HG02938 (cell line): ENCODE results near the gene SCAMP4.

ENCODE experiments used
- ATAC-seq: cut with Tn5 transposase; IDR thresholded peaks from one replicate; pipeline ENCODE4 v1.9.1; 2021; ENCODE audit warnings: mild to moderate bottlenecking, moderate library complexity; ENCODE audit not compliant: unreplicated experiment

Gene SCAMP4, protein sequence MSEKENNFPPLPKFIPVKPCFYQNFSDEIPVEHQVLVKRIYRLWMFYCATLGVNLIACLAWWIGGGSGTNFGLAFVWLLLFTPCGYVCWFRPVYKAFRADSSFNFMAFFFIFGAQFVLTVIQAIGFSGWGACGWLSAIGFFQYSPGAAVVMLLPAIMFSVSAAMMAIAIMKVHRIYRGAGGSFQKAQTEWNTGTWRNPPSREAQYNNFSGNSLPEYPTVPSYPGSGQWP

DNA sequence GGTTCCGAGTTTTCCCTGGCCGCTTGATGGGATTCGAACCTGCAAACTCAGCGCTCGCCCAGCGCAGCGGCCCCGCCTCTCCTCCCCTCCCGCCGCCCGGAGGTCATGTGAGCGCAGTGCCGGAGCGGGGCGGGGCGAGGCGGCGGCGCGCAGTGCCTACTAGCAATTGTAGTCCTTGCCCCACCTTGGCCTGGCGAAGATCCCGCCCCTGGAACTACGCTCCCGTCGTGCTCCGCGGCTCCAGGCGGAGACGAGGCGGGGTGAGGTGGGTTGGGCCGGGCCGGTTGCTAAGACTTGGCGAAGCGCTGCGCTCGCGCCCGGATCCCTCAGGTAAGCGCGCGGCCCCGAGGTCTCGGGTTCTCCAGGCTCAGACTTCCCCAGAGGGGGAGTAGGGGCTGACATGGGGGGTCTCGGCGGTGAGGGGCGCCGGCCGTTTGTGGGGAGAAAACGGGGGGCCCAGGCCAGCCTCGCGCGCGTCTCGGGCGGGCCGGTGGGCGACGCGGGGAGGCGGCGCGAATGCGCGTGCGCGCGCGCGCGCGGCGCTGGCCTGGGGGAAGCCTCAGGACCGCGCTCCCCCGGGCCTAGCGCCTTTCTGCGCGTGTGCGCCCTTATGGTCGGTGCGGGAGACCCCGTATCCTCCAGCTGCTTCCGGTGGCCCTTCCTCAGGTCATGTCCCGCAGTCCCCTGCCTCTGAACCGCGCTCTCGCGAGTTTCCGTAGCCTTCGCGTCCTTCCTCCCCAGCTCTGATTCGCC lies at the start of gene SCAMP4, which contains the start of gene ADAT3:
Gene SCAMP4 (plus strand): TSS at position 290 of the 753 bp plus-strand sequence. CDS start 9,621 bp downstream, outside the sequence.
Gene ADAT3 (plus strand): TSS at position 290 of the 753 bp plus-strand sequence. CDS start 6,649 bp downstream, outside the sequence.
- peak; percentile 75 for ATAC-seq

- ATAC-seq: no peak
These were observed 49.4 kb upstream of the SCAMP4 start for GRCh38 chr19:1855828-1856255.

- ATAC-seq: no peak
These were observed 48.9 kb upstream of the SCAMP4 start for GRCh38 chr19:1856345-1856697.

DNA sequence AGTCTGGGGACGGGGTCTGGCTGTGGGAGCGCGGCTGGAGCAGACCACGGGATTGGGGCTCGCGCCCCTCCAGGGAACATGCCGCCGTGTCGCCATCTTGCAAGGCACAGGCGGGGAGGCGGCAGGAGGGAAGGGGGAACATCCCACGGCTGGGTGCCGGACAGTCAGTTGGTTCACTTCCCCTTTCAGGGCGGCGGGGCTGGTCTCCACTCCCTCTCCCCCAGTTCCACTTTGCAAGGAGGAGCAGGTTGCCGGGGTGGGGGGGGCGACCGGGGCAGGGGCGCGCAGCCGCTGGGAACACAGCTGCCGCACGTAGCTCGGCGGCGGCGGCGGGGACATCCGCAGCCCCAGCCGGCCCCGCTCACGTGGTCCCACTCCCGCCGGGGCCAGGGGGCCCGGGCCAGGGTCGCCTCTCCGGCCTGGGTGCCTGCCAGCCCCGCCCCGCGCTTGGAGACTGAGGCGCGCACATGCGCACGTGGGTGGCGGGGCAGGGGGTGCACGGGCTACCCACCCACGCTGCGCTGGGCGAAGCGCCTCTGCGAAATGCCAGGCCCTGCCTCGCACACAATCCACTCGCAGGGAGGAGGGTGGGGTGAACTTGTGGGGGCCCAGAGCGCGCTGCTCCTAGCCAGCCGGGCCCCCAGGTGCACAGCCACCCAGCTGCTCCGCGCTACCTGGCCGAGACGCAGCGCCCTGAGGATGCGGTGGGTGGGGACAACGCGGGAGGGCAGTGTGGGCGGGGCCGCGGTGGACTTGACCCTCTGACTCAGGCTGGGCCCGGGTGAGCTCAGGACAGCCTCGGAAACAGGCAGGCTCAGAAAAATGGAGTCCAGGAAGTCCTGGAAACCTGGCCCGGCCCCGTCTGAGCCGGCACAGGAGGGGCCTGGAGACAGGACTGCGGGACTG lies 48.2 kb upstream of the SCAMP4 start:
- no peak for ATAC-seq

DNA sequence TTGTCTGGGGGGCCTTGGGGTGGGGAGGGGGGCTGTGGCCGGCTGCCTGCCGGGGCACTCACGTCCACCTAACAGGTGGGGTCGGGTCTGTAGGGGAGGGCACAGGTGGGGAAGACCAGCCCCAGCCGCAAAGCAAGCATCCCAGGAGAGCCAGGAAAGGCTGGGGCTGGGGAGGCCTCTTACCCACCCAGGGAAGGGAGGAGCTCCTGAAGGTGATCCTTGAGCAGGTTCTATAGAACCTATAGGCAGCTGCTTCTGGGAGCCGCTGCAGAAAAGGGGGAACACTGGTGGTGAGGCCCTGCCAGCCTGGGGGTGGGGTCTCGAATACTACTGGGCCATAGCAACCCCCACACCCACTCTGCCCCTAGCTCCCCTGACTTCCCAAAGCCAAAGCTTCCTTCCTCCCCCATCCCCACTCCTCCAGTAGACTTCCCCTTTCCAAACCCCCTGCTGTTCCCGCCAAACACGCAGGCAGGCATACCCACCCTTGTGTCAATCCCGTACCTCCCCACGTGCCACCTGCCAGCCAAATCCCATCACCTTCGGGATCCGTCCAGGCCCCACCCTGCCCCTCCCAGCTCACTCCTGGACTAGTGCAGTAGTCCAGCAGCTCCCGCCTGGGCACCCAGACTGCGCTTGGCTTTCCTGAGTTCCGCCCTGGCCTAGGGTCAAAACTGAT lies 47.4 kb upstream of the SCAMP4 start:
- no peak for ATAC-seq

DNA sequence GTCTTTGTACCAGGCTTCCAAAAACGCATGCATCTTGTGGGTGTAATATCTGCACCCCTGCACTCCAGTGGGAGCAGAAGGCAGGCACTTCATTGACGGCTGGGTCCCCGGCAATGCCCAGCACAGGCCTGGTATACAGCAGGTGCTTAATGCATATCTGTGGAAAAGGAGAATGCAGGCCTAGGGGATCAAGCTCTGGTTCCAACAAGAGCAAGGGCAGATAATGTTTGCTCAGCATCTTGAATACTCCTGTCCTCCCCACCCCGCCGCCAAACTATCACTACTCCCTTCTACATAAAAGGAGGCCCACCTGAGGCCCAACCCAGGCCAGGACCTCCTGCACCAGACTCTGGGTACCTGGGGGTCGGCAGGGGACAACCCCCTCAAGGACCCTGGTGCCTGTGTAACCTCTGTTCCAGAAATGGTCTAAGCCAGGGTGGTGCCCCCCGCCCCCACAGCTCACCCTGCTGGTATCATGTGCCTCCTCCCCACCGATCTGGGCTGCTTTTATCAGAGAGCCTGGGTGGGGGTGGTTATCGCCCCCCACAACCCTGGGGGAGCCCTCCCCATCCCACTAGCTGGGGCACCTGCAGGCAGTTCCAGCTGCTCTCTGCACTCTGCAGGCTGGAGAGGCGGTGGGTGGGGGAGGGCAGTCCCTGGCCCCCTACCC lies 46.7 kb upstream of the SCAMP4 start:
- ATAC-seq: no peak

GRCh38 chr19:1859331-1859781 lies 45.8 kb upstream of the SCAMP4 start:
- no peak for ATAC-seq

GRCh38 chr19:1860042-1860775 lies 45.0 kb upstream of the SCAMP4 start:
- no peak for ATAC-seq

GRCh38 chr19:1860821-1861598 lies 44.2 kb upstream of the SCAMP4 start:
- no peak for ATAC-seq

DNA sequence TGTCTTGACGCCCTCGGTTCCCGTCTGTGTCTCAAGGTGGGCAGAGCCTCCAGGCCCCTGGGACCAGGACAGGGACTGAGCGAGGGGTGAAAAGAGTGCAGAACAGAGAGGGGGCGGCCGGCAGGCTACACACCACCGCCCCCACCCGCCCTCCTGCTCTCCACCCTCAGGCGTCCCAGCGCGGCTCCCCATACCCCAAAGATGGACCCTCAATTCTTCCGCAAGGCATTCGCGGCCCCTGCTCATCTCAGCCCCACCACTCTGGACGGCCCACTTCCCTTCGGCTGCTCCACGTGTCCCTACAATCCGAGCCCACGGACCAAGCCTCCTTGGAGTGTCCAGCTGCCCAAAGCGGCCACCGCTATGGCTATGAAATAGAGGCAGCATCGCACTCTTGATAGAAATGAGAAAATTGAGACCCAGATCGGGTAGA lies 43.6 kb upstream of the SCAMP4 start:
- ATAC-seq: no peak

GRCh38 chr19:1862068-1862423 lies 43.2 kb upstream of the SCAMP4 start:
- ATAC-seq: no peak

GRCh38 chr19:1862424-1863327 lies 42.5 kb upstream of the SCAMP4 start:
- no peak for ATAC-seq

DNA sequence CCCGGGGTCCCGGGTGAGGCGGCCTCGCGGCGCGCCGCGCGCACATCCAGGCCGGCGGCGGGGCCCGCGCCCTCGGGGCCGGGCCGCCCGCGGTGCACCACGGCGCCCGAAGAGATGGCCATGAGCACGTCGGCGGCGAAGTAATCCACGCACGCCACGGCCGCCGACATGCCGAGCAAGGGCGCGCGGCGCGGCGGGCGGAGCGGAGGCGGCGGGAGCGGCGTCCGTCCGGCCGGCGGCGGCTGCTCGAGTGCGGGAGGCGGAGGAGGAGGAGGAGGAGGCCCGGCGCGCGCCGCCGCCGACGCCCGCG lies 41.9 kb upstream of the SCAMP4 start, which contains the start of gene KLF16:
Gene KLF16 (minus strand): TSS at position 252 of the 310 bp plus-strand sequence. CDS start 82 bp downstream, at position 170.
- ATAC-seq: no peak

GRCh38 chr19:1863638-1864479 lies 41.3 kb upstream of the SCAMP4 start:
- ATAC-seq: peak; percentile 38

- ATAC-seq: peak; percentile 27
These were observed 40.6 kb upstream of the SCAMP4 start for GRCh38 chr19:1864480-1865171.
